H1 (cell line): ENCODE measurements around the gene SAMD14. TPM values are rescaled to one million over a fixed set of nuclear protein-coding genes. Genes with fewer than 3 reads are reported as not detected.

Source experiments
- BACH1 ChIP-seq: IDR thresholded peaks from 2 replicates; pipeline ENCODE4 v1.6.1; 2012; ENCODE audit warnings: low read length, improper control_type of control experiment
- CTBP2 ChIP-seq: IDR thresholded peaks from 2 replicates; pipeline ENCODE4 v1.7.0; 2011; ENCODE audit warnings: borderline replicate concordance, mild to moderate bottlenecking, moderate library complexity, mixed read lengths, low read length; ENCODE audit not compliant: insufficient read depth, insufficient read length
- KDM4A ChIP-seq: IDR thresholded peaks from one replicate; pipeline ENCODE4 v1.7.1; 2012; ENCODE audit warnings: low read depth, mild to moderate bottlenecking, moderate library complexity, low read length, inconsistent platforms; ENCODE audit not compliant: severe bottlenecking
- SAP30 ChIP-seq: fragments of 300-600 bp; sonication (generic); IDR thresholded peaks from 2 replicates; pipeline ENCODE4 v1.7.1; 2012; ENCODE audit warnings: low read length, moderate library complexity, mild to moderate bottlenecking, inconsistent platforms; ENCODE audit not compliant: insufficient read depth, insufficient replicate concordance
- SIRT6 ChIP-seq: IDR thresholded peaks from one replicate; pipeline ENCODE4 v1.7.1; 2012; ENCODE audit warnings: low read length, inconsistent platforms
- SP4 ChIP-seq: IDR thresholded peaks from 2 replicates; pipeline ENCODE4 v1.6.1; 2012; ENCODE audit warnings: low read length, inconsistent platforms
- TAF1 ChIP-seq: IDR thresholded peaks from 2 replicates; pipeline ENCODE4 v1.6.1; 2011; ENCODE audit warnings: mild to moderate bottlenecking, low read depth, low read length
- polyA plus RNA-seq, 7 experiments: library from polyadenylated mRNA; depleted of rRNA in 3 of 7; stranded (reverse) in 5 of 7; unstranded in 2 of 7; fragments of >200 nt in 5 of 7; fragments of 200-250 nt in 2 of 7; gene quantifications; 1 replicate in 5 of 7; 2 replicates in 1 of 7; 4 replicates in 1 of 7; pipeline versions ENCODE4 v1.2.1 to v1.2.3, GENCODE V29; 2011 to 2013; ENCODE audit warnings: missing spikeins in 2 of 7, mixed read lengths in 2 of 7
- total RNA-seq: library from RNA; stranded (reverse); fragmentation: NEBNext Ultra II Directional; extraction: Animal tissue kit (Norgen Biotek cat#: 25700); gene quantifications from 2 replicates; pipeline ENCODE4 v1.2.1, GENCODE V29; 2021

SAMD14 gene
- total and polyA plus RNA-seq, 2 of the 8 experiments (the other 6 are each of a cell fraction or from before 2014, with no cell fraction given): 5.7 to 5.8 TPM

DNA sequence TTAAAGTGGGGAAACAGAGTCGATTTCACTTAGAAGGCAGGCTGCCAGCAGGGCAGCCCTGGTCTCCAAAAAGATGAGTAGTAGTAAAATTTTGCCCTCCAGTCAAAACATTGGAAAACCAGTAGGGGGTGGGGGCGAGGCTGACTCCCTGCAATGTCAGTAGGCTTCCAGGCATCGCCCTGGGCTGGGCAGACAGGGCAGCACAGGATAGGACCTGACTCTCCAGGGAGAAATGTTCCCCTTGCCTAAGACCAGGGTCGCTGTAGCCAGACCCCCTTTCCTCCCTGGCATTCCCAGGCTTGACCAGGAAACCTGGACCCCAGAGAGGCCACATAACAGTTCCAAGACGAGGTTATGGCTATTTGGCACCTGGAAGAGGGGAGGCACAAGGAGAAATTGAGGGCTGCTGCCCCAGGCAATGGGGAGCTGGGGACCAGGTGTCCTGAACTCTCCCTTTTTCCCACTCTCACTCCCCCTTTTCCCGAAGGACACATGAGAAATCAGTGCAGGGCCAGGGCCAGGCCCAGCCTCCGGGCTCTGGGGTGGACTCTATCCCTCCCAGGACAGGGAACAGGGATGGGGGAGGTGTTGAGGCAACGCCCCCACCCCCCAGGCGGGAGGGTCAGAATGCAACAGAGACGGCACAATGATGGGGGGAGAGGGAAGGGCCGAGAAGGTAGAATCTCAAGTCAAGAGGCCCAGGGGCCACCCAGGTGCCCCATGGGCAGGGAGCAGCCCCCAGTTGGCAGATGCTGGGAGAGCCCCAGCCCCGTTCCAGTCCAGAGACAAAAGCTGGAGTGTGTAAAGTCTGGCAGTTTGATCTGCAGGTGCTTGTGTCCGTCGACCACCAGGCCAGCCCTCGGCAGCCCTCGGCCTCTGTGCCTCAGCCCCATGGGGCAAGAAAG lies 4.5 kb upstream of the SAMD14 start (continued):
- no peak for TF ChIP-seq SAP30
- TF ChIP-seq SP4: no peak
- no peak for TF ChIP-seq CTBP2
- no peak for TF ChIP-seq SIRT6
- no peak for TF ChIP-seq KDM4A
- no peak for TF ChIP-seq TAF1
- TF ChIP-seq BACH1: no peak
